Measurements from ENCODE around the gene DOCK3.
"Not testable (repeated sequence)": the region's sequence is repeated elsewhere in the genome, so short reads cannot be mapped to it uniquely, and the experiment has no call there.

The DOCK3 gene

DNA sequence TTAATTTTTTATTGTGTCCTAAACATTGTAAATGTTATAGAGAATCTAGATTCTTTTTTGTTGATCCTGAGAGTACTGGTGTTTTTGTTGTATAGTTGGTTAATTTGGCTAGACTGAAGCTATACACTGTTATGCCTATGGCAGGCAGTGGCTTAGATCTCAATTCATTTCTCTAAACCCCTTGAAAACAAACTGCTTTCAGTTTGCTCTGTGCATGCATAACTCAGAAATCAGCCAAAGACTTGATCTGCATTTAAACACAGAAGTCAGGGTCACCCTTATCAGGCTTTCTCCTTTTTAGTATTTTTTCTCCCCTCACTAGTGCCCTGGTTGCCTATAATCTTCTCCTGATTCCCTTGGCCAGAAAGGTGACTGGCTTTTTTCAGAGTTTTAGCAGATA lies 360.9 kb downstream of the DOCK3 start:
- Histone ChIP-seq H3K36me3 (ENCODE audit: insufficient read depth, low read length) (no peaks in the 10 kb centered on the region), H3K4me1 (ENCODE audit: insufficient read depth, low read length) (0 out of 2 replicates have a peak, but pooled peaks cover 5% of the 10 kb centered on the region), H3K4me3 (ENCODE audit: low read length) (no peak overlapping the region)

DNA sequence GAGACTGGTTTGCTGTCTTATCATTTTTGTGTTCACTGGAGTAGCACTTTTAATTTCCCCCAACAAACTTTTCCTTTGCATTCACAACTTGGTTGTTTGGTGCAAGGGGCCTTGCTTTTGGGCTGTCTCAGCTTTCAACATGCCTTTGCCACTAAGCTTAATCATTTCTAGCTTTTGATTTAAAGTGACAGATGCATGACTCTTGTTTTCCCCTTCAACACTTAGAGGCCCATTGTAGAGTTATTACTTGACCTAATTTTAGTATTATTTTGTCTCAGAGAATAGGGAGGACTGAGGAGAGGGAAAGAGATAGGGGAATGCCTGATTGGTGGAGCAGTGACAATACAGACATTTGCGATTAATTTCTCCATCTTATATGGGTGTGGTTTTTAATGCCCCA lies 370.3 kb downstream of the DOCK3 start:
- H3K36me3 ChIP-seq (ENCODE audit: insufficient read depth, low read length) = no peaks in the 10 kb centered on the region
- H3K4me1 ChIP-seq (ENCODE audit: insufficient read depth, low read length) = no peaks in the 10 kb centered on the region
- no peak overlapping the region for H3K9ac ChIP-seq (ENCODE audit: low read depth, low read length)
- no peak overlapping the region for H3K4me3 ChIP-seq (ENCODE audit: low read length)
- no peaks in the 10 kb centered on the region for H3K27me3 ChIP-seq (ENCODE audit: insufficient read depth, low read length)
- H3K9me3 ChIP-seq (ENCODE audit: insufficient read depth, low read depth, low read length) = no peaks in the 10 kb centered on the region
- H3K27ac ChIP-seq (ENCODE audit: low read depth, low read length) = no peak overlapping the region
- WGBS = no CpG with 5 or more reads among the region's 1 CpG

More for the DNA sequence above, 360.9 kb downstream of the DOCK3 start:
- Histone ChIP-seq H3K27me3 (ENCODE audit: insufficient read depth, low read length) (no peaks in the 10 kb centered on the region), H3K9me3 (ENCODE audit: insufficient read depth, low read depth, low read length) (peaks cover 8% of the 10 kb centered on the region; the same call in 1 of the 2 replicates), H3K27ac (ENCODE audit: low read depth, low read length) (no peak overlapping the region), H3K9ac (ENCODE audit: low read depth, low read length) (no peak overlapping the region)

DNA sequence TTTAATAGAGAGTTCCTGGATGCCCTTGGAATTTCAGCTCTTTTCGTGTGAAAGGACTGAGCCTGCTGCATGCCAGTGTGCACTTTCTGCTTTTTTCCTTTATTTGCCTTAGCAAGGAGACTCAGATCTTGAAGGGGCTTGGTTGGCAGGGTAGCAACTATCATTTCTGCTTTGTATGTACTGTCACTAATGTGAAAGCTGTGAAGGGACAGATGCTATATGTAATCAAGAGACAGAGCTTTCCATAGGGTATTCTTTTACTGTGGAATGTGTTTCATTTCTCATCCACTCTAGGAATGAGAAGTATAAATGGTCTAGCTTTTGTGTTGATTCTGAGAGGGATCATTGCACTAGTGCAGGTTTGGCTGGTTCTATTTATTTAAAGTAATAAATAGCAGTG lies 377.8 kb downstream of the DOCK3 start:
- H3K27ac ChIP-seq (ENCODE audit: low read depth, low read length) = no peak overlapping the region
- WGBS = 94% methylated on average over 1 of the region's 1 CpG

DNA sequence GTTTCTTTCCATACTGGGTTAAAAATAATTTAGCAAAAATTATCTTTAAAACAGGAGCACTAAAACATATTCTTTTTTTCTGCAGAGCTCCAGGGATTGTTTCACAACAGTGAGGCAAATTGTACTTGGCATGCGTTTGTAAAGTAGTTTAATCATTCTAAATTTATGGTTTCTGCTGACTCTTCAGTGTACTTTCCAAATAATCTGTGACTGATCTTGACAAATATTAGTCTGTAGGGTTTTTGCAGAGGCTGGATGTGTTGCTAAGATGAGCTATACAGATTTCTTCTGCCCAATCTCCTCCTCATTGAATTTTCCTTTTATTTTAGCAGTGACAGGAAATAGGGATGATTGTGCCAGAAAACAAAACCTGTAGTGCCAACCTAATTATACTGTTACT lies 382.4 kb downstream of the DOCK3 start:
- no peaks in the 10 kb centered on the region for H3K27me3 ChIP-seq (ENCODE audit: insufficient read depth, low read length)
- no peak overlapping the region for H3K9ac ChIP-seq (ENCODE audit: low read depth, low read length)
- WGBS = 100% methylated on average over 1 of the region's 1 CpG
- no peaks in the 10 kb centered on the region for H3K9me3 ChIP-seq (ENCODE audit: insufficient read depth, low read depth, low read length)
- no peaks in the 10 kb centered on the region for H3K36me3 ChIP-seq (ENCODE audit: insufficient read depth, low read length)
- no peaks in the 10 kb centered on the region for H3K4me1 ChIP-seq (ENCODE audit: insufficient read depth, low read length)
- no peak overlapping the region for H3K4me3 ChIP-seq (ENCODE audit: low read length)
- no peak overlapping the region for H3K27ac ChIP-seq (ENCODE audit: low read depth, low read length)

More for the DNA sequence above, 377.8 kb downstream of the DOCK3 start:
- Histone ChIP-seq H3K36me3 (ENCODE audit: insufficient read depth, low read length) (no peaks in the 10 kb centered on the region), H3K9ac (ENCODE audit: low read depth, low read length) (no peak overlapping the region), H3K4me1 (ENCODE audit: insufficient read depth, low read length) (no peaks in the 10 kb centered on the region), H3K27me3 (ENCODE audit: insufficient read depth, low read length) (no peaks in the 10 kb centered on the region), H3K4me3 (ENCODE audit: low read length) (no peak overlapping the region), H3K9me3 (ENCODE audit: insufficient read depth, low read depth, low read length) (no peaks in the 10 kb centered on the region)

DNA sequence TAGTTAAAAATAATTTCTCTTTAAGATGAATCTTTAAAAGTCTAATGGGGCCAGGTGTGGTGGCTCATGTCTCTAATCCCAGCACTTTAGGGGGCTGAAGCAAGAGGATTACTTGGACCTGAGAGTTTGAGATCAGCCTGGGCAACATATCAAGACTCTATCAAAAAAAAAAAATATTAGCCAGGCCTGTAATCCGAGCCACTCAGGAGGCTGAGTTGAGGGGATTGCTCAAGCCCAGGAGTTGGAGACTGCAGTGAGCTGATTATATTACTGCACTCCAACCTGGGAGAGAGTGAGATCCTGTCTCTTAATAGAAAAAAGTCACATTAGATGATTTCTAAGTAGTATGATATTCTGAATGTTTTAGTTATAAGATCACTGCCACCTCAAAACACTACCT lies 388.3 kb downstream of the DOCK3 start:
- WGBS = 95% methylated on average over 1 of the region's 1 CpG
- Histone ChIP-seq H3K4me1 (ENCODE audit: insufficient read depth, low read length) (no peaks in the 10 kb centered on the region), H3K36me3 (ENCODE audit: insufficient read depth, low read length) (no peaks in the 10 kb centered on the region), H3K27ac (ENCODE audit: low read depth, low read length) (no peak overlapping the region), H3K4me3 (ENCODE audit: low read length) (no peak overlapping the region), H3K27me3 (ENCODE audit: insufficient read depth, low read length) (no peaks in the 10 kb centered on the region), H3K9me3 (ENCODE audit: insufficient read depth, low read depth, low read length) (no peaks in the 10 kb centered on the region), H3K9ac (ENCODE audit: low read depth, low read length) (no peak overlapping the region)

DNA sequence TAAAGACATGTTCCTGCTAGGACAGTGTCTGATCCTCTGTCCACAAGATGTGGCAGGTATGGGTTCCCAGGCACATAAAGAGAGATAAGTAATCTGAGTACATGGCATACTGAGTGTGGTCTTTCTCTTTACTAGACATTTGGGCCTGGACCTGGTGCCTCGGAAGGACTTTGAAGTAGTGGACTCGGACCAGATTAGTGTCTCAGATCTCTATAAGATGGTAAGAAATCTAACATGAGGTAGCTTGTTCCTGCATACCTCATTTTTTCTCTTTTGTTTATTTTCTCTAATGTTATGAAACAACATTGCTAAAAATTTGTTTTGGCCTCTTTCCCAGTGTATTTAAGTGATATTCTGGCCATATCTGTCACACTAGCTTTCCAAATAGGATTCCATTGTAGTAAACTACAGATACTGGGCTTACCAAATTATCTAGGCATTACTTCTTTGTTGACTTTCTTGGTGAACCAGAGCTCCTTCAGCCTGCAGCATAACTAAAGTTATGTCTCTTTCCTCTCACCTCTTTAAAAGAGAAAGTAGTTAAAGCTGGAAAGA lies 400.6 kb downstream of the DOCK3 start:
- Histone ChIP-seq H3K27me3 (ENCODE audit: insufficient read depth, low read length) (no peaks in the 10 kb centered on the region), H3K4me1 (ENCODE audit: insufficient read depth, low read length) (no peaks in the 10 kb centered on the region), H3K9me3 (ENCODE audit: insufficient read depth, low read depth, low read length) (no peaks in the 10 kb centered on the region), H3K36me3 (ENCODE audit: insufficient read depth, low read length) (no peaks in the 10 kb centered on the region), H3K9ac (ENCODE audit: low read depth, low read length) (no peak overlapping the region), H3K4me3 (ENCODE audit: low read length) (no peak overlapping the region), H3K27ac (ENCODE audit: low read depth, low read length) (no peak overlapping the region)
- WGBS = 89% methylated on average over 2 of the region's 2 CpGs

DNA sequence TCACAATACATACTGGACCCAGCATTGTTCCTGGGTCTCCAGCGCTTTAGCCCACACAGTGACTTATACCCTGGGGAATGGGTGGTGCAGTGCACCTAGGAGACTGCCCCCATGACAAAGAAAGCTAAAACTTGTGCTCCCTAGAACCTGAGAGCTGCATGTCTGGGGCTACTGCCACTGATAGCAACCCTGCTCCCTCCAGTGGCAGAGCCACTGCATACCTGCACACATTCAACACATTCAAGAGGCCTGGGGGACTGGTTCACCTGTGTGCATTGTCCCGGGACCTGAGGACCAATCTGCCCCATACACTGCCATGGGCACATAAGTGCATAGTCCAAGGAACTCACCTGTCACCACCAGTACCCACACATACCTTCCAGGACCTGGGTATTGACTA lies 407.6 kb downstream of the DOCK3 start:
- Histone ChIP-seq H3K4me1 (ENCODE audit: insufficient read depth, low read length) (no peaks in the 10 kb centered on the region), H3K27ac (ENCODE audit: low read depth, low read length) (no peak overlapping the region), H3K4me3 (ENCODE audit: low read length) (no peak overlapping the region), H3K9ac (ENCODE audit: low read depth, low read length) (no peak overlapping the region), H3K36me3 (ENCODE audit: insufficient read depth, low read length) (peaks cover 17% of the 10 kb centered on the region; the same call in 1 of the 2 replicates), H3K27me3 (ENCODE audit: insufficient read depth, low read length) (no peaks in the 10 kb centered on the region), H3K9me3 (ENCODE audit: insufficient read depth, low read depth, low read length) (peaks cover 36% of the 10 kb centered on the region)
- 95% methylated on average over 2 of the region's 2 CpGs for WGBS

DNA sequence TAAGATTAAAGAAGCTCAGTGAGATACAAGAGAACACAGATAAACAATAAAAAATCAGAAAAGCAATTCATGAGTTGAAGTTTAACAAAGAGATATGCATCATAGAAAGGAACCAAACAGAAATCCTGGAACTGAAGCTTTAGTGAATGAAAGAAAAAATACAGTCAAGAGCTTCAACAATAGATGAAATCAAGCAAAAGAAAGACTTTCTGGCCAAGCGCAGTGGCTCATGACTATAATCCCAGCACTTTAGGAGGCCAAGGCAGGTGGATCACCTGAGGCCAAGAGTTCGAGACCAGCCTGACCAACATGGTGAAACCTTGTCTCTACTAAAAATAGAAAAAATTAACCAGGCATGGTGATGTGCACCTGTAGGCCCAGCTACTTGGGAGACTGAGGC lies 408.8 kb downstream of the DOCK3 start:
- Histone ChIP-seq H3K9ac (ENCODE audit: low read depth, low read length) (no peak overlapping the region), H3K4me1 (ENCODE audit: insufficient read depth, low read length) (no peaks in the 10 kb centered on the region), H3K27ac (ENCODE audit: low read depth, low read length) (no peak overlapping the region), H3K4me3 (ENCODE audit: low read length) (no peak overlapping the region), H3K9me3 (ENCODE audit: insufficient read depth, low read depth, low read length) (peaks cover 36% of the 10 kb centered on the region), H3K27me3 (ENCODE audit: insufficient read depth, low read length) (no peaks in the 10 kb centered on the region), H3K36me3 (ENCODE audit: insufficient read depth, low read length) (peaks cover 17% of the 10 kb centered on the region; the same call in 1 of the 2 replicates)
- 91% methylated on average over 2 of the region's 2 CpGs for WGBS

DNA sequence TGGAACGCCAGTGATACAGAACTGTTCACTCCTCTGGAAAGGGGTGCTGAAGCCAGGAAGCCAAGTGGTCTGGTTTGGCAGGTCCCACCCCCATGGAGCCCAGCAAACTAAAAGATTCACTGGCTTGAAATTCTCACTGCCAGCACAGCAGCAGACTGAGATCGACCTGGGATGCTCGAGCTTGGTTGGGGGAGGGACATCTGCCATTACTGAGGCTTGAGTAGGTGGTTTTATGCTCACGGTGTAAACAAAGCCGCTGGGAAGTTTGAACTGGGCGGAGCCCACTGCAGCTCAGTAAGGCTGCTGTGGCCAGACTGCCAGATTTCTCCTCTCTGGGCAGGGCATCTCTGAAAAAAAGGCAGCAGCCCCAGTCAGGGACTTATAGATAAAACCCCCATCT lies 417.4 kb downstream of the DOCK3 start:
- H3K27ac ChIP-seq (ENCODE audit: low read depth, low read length); H3K9ac ChIP-seq (ENCODE audit: low read depth, low read length); H3K27me3 ChIP-seq (ENCODE audit: insufficient read depth, low read length); H3K9me3 ChIP-seq (ENCODE audit: insufficient read depth, low read depth, low read length); H3K4me3 ChIP-seq (ENCODE audit: low read length); H3K36me3 ChIP-seq (ENCODE audit: insufficient read depth, low read length); H3K4me1 ChIP-seq (ENCODE audit: insufficient read depth, low read length): not testable (repeated sequence)
- WGBS = 48% methylated on average over 6 of the region's 6 CpGs

DNA sequence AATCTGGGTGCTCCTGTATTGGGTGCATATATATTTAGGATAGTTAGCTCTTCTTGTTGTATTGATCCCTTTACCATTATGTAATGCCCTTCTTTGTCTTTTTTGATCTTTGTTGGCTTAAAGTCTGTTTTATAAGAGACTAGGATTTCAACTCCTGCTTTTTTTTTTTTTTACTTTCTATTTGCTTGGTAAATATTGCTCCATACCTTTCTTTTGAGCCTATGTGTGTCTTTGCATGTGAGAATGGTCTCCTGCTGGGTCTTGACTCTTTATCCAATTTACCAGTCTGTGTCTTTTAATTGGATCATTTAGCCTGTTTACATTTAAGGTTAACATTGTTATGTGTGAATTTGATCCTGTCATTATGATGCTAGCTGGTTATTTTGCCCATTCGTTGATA lies 420.1 kb downstream of the DOCK3 start:
- WGBS = 28% methylated on average over 1 of the region's 1 CpG

DNA sequence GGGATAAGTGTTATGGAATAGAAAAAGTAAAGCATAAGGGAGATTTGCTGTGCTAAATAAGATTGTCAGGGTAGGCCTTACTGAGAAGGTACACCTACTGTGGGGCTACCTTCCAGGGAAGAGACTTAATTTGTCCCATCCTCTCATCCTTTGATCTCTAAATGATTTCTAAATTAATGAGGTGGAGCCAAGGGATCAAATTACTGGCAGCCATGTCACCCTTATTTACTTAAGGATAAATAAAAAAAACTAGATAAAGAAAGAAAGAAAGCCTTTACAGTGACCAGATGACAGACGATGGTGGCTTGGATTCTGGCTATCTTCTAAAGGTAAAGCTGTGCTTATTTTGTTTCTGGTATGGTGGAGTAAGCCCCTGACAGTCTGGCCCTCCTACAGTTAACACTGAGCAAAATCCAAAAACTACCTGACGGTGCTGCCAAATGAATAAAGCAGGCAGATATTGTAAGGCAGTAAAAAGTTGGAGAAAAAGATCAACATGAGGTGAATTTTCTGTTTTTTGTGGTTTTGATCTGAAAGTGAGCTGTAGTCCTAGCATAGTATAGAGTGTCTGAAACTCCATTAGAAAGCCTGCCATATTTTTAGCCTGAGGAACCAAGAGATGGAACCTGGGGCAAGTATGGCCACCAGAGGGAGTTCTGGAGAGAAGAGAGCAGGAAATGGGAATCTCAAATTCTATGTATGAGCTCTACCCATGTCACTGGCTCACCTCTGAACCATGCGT lies 425.2 kb downstream of the DOCK3 start:
- Histone ChIP-seq H3K4me3 (ENCODE audit: low read length) (no peak overlapping the region), H3K36me3 (ENCODE audit: insufficient read depth, low read length) (no peaks in the 10 kb centered on the region), H3K9me3 (ENCODE audit: insufficient read depth, low read depth, low read length) (no peaks in the 10 kb centered on the region), H3K4me1 (ENCODE audit: insufficient read depth, low read length) (no peaks in the 10 kb centered on the region), H3K9ac (ENCODE audit: low read depth, low read length) (no peak overlapping the region), H3K27ac (ENCODE audit: low read depth, low read length) (no peak overlapping the region), H3K27me3 (ENCODE audit: insufficient read depth, low read length) (no peaks in the 10 kb centered on the region)
- WGBS = 69% methylated on average over 3 of the region's 3 CpGs

More for the DNA sequence above, 420.1 kb downstream of the DOCK3 start:
- H3K36me3 ChIP-seq (ENCODE audit: insufficient read depth, low read length); H3K27ac ChIP-seq (ENCODE audit: low read depth, low read length); H3K4me1 ChIP-seq (ENCODE audit: insufficient read depth, low read length); H3K9me3 ChIP-seq (ENCODE audit: insufficient read depth, low read depth, low read length); H3K27me3 ChIP-seq (ENCODE audit: insufficient read depth, low read length); H3K9ac ChIP-seq (ENCODE audit: low read depth, low read length); H3K4me3 ChIP-seq (ENCODE audit: low read length): not testable (repeated sequence)

DNA sequence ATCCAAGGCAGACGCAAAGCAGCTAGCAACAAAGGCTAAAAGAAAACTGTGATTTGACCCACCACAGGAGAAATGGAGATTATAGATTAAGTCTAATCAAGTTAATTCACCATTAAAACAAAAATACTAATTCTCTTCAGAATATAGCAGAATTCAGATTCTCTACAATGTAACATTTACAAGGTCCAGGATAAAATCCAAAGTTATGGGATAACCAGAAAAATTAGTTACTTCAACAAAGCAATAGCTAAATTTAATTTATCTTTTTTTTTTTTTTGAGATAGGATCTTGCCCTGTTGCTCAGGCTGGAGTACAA lies 425.8 kb downstream of the DOCK3 start:
- no peak overlapping the region for H3K27ac ChIP-seq (ENCODE audit: low read depth, low read length)
- no peaks in the 10 kb centered on the region for H3K9me3 ChIP-seq (ENCODE audit: insufficient read depth, low read depth, low read length)
- H3K4me1 ChIP-seq (ENCODE audit: insufficient read depth, low read length) = no peaks in the 10 kb centered on the region
- H3K9ac ChIP-seq (ENCODE audit: low read depth, low read length) = no peak overlapping the region
- H3K4me3 ChIP-seq (ENCODE audit: low read length) = no peak overlapping the region
- WGBS = 63% methylated on average over 1 of the region's 1 CpG
- H3K27me3 ChIP-seq (ENCODE audit: insufficient read depth, low read length) = no peaks in the 10 kb centered on the region
- 0 out of 2 replicates have a peak, but pooled peaks cover under 1% of the 10 kb centered on the region for H3K36me3 ChIP-seq (ENCODE audit: insufficient read depth, low read length)

Data from HUES64 (cell line).